Nucleus accumbens (tissue), 56 donors: ENCODE results near the gene CRCP.
"Not testable (repeated sequence)": the region's sequence is repeated elsewhere in the genome, so short reads cannot be mapped to it uniquely, and the experiment has no call there.

Experiments
- DNase-seq, 56 donors: peaks; one replicate each; lab custom pipeline; 2025; lab: John Stamatoyannopoulos, UW

CRCP gene

DNA sequence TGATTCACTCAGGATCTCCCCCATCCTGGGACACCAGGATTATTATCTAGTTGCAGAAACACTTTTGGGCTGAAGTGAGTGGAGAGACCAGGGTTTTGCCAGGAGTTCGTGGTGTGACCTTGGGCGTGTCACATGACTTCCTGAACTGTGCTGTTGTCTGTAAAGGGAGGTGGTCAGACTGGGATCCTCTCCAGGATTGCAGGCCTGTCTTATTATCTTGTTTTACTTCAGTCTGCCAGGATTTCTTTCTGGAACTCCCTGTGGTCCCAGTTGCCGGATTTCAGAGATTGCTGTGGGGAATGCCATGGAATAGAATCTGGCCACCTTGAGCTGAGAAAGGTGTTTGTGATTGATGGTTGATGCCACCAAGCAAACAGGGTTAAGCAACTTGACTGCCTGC, 35.8 kb downstream of the CRCP start:
- DNase-seq = peak in 2 of 56 donors; percentile 4 to 20

DNA sequence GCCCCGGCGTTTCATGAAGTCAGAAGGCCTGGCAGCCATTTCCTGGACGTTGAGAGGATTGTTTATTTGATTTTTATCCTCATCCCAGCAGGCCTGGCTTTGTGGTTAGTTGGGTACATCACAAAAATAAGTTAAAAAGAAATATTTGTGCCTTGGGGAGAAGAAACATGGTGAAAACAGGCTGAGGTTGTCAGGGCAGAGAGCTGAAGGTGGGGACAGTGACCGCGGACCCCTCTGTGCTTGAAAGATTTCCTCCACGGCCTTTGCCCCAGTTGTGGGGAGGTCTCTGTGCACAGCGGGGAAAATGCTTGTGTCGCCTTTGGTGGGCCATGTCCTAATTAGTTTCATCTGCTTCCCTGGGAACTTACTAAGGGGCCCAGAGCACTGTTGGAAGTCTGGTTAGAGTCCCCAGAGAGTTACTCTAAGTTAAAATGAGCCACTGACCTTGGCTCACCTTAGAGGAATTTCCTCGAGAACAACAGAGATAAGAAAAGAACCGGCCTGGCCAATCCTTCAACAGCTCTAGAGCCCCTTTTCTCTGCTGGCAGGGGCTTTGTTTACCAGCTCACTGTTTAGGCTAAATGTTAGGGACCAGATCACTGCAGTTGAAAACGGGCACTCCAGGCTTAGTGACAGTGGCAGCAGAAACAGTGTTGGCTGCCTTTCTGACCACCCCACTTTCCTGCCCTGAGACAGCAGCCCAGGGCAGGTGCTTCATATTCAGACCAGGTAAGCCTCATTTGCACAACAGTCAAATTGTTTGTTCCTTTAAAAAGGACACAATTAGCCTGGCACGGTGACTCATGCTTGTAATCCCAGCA, 37.9 kb downstream of the CRCP start:
- DNase-seq = no peak

DNA sequence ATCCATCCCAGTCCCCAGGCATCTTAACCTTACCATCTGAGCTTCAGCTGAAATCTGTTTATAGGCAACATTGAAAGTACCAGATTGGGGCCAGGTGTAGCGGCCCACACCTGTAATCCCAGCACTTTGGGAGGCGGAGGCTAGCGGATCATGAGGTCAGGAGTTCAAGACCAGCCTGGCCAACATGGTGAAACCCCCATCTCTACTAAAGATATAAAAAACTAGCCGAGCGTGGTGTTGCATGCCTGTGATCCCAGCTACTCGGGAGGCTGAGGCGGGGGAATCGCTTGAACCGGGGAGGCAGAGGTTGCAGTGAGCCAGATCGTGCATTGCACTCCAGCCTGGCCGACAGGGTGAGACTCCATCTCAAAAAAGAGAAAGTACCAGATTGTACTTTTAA, 39.0 kb downstream of the CRCP start:
- DNase-seq = no peak

DNA sequence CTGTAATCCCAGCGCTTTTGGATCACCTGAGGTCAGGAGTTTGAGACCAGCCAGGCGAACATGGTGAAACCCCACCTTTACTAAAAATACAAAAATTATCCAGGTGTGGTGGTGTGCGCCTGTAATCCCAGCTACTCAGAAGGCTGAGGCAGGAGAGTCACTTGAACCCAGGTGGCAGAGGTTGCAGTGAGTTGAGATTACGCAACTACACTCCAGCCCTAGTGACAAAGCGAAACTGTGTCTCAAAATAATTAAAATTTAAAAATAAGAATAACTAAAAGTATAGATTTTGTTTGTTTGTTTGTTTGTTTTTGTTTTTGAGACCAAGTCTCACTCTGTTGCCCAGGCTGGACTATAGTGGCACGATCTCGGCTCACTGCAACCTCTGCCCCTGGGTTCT, 41.4 kb downstream of the CRCP start:
- not testable (repeated sequence) for DNase-seq

DNA sequence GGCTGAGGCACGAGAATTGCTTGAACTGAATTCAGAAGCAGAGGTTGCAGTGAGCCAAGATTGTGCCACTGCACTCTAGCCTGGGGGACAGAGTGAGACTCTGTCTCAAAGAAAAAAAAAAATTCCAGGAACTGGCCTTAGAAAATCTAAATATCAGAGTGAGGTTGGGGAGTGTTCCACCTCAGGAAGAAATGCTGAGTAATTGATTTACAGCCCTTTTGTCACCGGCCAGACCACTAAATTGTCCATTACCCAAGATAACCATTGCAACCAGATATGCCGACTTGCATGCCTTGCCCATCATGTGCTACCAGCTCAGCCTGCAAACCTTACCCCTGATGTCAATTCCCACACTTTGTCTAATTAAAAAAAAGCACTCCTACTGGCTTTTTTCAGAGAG, 42.4 kb downstream of the CRCP start:
- DNase-seq = no peak

DNA sequence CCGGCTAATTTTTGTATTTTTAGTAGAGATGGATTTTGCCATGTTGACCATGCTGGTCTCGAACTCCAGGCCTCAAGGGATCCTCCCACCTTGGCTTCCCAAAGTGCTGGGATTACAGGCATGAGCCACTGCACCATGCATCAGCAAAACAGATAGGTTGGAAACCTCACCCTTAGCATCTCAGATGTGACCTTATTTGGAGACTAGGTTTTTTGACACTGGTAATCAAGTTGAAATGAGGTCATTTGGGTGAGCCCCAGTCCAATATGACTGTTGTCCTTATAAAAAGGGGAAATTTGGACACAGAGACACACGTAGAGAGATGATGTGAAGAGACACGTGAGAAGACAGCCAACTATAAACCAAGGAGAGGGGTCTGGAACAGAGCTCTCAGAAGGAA, 48.0 kb downstream of the CRCP start:
- DNase-seq = no peak

DNA sequence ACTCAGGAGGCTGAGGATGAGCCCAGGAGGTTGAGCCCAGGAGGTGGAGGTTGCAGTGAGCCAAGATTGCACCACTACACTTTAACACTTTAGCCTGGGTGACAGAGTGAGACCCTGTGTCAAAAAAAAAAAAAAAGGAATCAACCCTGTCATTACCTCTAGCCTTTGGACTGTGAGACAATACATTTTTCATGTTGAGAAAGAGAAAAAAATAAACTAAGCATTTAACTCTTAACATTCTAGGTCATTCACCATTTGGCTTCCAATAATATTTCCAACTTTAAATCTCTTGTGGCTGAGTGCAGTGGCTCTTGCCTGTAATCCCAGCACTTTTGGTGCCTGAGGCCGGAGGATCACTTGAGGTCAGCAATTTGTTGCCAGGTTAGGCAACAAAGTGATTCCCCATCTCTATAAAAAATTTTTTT, 48.6 kb downstream of the CRCP start:
- DNase-seq = no peak

DNA sequence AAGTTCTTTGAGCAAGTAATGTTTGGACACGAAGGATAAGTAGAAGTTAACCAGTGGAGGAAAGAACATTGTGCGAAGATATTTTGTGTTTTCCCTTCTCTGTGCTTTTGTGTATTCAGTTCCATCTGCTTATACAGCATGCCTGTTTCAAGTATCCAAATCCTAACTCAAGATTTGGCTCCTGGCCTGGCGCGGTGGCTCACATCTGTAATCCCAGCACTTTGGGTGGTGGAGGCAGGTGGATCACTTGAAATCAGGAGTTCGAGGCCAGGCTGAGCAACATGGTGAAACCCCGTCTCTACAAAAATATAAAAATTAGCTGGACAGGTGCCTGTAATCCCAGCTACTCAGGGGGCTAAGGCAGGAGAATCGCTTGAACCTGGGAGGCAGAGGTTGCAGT, 49.7 kb downstream of the CRCP start:
- no peak for DNase-seq

DNA sequence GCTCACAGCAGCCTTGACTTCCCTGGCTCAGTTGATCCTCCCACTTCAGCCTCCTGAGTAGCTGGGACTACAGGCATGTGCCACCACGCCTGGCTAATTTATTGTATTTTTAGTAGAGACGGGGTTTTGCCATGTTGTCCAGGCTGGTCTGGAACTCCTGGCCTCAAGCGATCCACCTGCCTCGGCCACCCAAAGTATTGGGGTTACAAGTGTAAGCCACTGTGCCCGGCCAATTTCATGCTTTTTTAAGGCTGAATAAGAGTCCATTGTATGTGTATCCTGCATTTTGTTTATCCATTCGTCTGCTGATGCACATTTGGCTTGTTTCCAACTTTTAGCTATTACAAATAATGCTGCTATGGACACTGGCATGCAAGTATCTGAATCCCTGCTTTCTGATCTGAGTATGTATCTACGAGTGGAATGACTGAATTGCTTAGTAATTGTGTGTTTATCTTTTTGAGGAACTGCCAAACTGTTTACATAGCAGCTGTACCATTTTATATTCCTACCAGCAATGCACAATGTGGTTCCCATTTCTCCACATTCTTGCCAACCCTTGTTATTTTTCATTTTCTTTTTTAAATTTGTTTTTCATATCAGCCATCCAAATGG, 53.2 kb downstream of the CRCP start:
- no peak for DNase-seq

DNA sequence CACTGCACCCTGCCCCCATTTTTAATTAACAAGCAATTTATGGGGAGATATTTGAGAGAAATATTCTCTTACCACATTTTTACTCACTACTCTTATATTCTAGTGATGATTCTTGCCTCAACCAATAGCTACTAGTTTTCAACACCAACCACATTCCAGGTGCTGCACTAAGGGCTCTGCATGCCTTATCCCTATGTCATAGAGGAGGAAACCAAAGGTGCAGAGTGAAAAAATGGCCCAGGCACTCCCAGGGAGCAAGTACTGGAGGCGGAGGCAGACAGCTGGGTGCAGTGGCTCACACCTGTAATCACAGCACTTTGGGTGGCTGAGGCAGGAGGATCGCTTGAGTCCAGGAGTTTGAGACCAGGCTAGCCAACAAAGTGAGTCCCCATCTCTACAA, 55.0 kb downstream of the CRCP start:
- no peak for DNase-seq

DNA sequence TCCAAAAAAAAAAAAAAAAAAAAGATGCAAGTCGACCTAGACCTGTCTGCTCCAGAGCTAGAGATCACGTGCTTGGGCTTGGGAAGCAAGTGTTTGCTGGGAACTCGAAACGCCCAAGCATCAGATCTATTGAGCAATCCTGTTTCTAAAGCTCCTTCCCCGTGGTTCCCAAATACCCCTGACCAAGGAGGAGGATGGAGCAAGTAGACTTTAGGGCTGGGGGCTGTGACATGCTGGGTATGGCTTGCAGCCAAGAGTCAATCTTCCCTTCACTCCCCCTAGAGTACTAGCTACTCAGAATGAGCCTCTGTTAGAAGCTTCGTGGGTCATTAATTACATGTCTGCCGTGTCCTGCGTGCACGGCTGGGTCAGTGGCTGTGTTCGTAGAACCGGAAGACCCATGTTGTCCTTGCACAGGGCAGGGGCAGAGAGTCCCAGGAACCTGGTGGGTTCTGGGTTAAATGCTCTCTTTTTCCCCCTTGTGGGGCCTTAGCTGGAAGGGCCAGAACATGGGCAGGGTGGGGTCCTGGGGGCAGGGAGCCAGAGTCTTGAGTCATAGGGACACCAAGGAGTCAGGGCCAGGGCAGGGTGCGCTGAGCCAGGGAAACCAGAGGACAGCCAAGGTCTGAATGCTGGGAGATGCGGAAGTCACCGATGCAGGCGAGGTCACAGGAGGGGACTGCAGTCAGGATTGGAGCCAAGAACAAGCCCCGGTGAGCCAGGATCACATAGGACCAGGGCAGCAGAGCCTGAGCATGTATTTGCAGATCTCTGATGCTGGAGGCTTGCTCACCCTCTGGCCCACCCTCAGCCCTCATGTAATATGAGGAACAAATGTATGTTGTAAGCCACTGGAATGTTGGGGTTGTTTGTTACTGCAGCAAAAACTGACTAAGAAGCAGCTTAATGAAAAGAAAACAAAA, 55.9 kb downstream of the CRCP start:
- DNase-seq = no peak

DNA sequence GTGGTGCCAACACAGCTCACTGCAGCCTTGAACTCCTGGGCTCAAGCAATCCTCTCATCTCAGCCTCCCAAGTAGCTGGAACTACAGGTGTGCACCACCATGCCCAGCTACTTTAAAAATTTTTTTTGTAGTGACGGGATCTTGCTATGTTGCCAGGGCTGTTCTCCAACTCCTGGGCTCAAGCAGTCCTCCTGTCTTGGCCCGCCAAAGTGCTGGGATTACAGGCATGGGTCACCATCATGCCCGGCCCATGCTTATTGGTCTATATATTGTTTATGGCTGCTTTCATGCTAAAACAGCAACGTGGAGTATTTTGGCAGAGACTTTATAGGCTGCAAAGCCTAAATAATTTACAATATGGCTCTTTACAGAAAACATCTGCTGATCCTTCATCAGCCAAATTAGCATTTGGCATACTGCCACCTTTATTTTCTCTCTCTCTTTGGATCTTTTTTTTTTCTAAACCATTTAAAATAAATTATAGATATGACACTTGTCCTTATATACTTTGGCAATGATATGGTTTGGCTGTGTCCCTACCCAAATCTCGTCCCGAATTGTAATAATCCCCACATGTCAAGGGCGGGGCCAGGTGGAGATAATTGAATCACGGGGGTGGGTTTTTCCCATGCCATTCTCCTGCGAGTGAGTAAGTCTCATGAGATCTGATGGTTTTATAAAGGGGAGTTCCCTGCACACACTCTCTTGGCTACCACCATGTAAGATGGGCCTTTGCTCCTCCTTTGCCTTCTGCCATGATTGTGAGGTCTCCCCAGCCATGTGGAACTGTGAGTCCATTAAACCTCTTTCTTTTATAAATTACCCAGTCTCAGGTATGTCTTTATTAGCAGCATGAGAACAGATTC, 58.1 kb downstream of the CRCP start:
- DNase-seq = not testable (repeated sequence)

DNA sequence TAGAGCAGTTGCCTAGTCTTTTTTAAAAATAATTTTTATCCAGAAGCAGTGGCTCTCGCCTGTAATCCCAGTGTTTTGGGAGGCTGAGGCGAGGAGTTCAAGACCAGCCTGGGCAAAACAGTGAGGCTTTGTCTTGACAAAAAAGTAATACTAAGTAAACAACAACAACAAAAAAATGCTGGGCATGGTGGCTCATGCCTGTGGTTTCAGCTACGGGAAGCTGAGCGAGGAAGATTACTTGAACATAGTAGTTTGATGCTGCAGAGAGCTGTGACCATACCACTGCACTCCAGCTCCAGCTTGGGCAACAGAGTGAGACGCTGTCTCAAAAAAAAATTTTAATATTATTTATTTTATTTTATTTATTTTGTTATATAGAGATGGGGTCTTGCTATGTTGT, 59.2 kb downstream of the CRCP start:
- no peak for DNase-seq

DNA sequence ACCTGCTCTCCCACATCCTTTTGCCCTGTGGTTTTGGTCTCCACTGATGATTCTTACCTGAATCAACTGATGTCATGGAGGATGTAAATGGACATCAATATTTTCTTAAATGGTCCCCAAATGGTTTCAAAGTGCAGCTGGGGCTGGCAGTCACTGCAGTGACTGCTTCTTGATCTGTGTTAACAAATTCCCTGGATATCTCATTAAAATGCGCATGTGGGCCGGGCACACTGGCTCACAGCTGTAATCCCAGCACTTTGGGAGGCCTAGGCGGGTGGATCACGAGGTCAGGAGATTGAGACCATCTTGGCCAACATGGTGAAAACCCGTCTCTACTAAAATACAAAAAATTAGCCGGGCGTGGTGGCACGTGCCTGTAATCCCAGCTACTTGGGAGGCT, 60.4 kb downstream of the CRCP start:
- DNase-seq = not testable (repeated sequence)

DNA sequence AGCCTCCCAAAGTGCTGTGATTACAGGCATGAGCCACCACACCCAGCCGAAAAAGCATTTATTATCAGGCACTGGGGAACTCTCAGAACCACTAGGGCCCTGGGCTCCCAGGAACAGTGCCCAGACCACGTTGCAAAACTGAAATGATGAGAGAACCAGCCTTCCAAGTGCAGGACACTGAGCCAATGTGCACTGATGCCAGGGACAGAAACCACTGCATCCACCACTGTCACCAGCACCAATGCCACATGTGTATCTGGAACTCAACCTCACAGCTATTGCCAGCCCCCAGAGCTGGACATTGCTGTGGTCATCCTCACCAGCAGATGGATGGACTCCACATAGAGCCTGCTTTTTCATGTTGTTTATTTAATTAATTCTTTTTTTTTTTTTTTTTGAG, 62.3 kb downstream of the CRCP start:
- DNase-seq = no peak

DNA sequence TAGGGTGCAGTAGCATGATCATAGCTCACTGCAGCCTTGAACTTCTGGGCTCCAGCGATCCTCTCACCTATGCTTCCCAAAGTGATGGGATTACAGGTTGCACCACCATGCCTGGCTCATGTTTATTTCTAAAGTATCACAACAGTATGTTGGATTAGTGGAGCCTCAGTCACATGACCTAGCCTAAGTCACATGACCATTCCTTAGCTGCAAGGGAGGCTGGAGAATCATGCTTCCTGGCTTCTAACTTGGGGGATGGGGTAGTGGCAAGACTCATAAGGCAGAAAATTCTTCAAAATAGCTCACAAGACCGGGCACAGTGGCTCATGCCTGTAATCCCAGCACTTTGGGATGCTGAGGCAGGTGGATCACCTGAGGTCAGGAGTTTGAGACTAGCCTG, 63.6 kb downstream of the CRCP start:
- DNase-seq = no peak

DNA sequence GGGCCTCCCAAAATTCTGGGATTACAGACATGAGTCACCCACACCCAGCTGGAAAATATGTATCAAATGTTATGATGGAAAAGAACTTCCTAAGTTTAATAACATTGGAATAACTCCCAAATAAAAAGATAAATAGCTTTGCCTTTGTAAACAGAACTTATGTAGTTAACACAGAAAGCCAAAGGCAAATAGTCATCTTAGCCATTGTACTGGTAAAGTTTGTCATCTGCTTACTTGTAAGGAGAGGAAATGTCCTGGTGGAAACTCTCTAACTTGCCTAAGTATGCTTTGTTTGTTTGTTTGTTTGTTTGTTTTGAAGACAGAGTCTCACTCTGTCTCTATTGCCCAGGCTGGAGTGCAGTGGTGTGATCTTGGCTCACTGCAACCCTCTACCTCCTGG, 66.7 kb downstream of the CRCP start:
- no peak for DNase-seq

DNA sequence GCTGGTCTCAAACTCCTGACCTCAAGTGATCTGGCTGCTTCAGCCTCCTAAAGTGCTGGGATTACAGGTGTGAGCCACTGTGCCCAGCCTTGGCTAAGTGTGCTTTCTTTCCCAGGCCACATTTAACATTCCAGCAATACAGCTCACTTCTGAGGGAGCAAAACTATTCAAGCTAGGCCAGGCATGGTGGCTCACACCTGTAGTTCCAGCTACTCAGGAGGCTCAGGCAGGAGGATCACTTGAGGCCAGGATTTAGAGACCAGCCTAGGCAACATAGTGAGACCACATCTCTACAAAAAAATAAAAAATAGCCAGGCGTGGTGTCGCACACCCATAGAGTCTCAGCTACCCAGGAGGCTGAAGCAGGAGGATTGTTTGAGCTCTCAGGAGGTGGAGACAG, 67.2 kb downstream of the CRCP start:
- DNase-seq = no peak

DNA sequence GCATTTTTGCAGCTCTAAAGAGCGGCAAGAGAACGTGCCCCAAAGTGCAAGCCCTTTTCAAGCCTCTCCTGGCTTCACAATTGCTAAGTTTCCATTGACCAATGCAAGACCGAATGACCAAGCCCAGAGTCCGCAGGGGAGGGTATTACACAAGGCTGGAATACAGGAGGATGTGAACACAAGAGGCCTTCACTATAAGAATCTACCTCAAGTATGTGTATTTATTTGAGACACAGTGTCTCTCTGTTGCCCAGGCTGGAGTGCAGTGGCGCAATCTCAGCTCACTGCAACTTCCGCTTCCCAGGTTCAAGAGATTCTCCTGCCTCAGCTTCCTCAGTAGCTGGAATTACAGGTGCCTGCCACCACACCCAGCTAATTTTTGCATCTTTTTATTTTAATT, 68.3 kb downstream of the CRCP start:
- no peak for DNase-seq

DNA sequence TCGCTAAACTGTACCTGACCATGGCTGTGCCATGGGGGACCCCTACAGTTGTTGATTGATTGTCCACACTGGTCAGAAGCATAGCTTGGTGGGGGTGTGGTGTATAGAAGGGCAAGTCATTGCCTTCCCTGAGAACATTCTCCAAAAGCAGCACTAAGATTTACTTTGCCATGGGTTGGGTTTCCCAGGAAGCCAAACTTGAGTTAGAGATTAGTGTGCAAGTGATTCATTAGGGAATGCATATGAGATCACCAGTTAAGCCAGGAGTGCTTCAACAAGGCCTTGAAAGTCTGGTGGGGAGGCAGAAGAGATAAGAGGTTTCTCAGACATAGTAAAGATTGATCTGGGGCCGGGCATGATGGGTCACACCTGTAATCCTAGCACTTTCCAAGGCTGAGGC, 69.1 kb downstream of the CRCP start:
- no peak for DNase-seq
